Activated effector memory CD4-positive, alpha-beta T cell treated with anti-CD3 and anti-CD28 coated beads, Interleukin-2, amount 50 U/mL, for 16 hours (primary cell): Measurements from ENCODE around the gene GPR107.
"Not testable (repeated sequence)": the region's sequence is repeated elsewhere in the genome, so short reads cannot be mapped to it uniquely, and the experiment has no call there.

Source experiments
- DNase-seq: peaks from one replicate; pipeline ENCODE4 v3.0.0-alpha.2; 2020

The GPR107 gene

DNA sequence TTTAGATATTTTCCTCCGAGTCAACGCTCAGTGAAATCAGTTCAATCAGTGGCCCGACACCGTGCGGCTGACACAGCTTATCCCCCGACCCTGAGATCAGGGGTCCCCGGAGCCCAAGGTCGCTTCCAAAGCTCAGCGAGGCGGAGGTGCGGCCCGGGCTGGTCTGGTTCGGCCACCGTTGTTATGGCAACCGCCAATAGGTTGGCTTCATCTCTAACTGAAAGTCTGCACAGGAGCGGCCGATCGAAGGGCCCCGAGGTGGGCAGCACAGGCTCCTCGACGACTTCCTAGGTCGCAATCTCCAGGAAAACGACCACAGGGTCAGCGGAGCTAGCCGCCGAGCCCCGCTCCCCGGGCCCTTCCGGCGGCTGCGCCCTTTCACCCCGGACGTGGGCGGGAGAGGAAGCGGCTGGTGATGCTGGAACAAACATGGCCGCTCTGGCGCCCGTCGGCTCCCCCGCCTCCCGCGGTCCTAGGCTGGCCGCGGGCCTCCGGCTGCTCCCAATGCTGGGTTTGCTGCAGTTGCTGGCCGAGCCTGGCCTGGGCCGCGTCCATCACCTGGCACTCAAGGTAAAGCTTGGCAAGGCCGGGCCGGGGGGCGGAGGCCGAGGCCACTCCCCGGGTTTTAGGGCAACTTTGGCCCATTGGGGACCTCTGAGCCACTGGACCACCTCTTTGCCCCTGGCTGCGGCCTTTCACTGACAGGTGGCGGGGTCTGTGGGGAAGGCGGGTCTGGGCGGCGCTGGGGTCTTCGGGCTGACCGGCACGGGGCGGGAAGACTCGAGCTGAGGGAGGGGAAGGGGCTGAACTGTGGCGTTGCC lies at the start of gene GPR107:
GPR107 (plus strand) TSS at position 403 of the 821 bp plus-strand sequence; CDS start at position 430, 27 bp downstream.
- peak; percentile 93 for DNase-seq

- peak; percentile 47 for DNase-seq
These were observed 49.7 kb upstream of the GPR107 start for GRCh38 chr9:130003943-130004552.

DNA sequence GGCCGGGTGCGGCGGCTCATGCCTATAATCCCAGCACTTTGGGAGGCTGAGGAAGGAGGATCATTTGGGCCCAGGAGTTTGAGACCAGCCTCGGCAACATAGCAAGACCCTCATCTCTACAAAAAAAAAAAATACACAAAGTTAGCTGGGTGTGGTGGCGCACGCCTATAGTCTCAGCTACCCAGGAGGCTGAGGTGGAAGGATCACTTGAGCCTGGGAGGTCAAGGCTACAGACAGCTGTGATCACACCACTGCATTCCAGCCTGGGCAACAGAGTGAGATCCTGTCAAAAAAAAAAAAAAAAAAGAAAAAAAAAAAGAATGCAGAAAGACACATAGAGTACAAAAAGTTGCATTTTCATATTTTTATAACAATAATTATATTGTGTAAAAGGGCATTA lies 46.8 kb upstream of the GPR107 start:
- peak; percentile 54 for DNase-seq

GRCh38 chr9:130008538-130008937 lies 45.2 kb upstream of the GPR107 start:
- peak; percentile 52 for DNase-seq

GRCh38 chr9:130009546-130009945 lies 44.2 kb upstream of the GPR107 start:
- peak; percentile 58 for DNase-seq

DNA sequence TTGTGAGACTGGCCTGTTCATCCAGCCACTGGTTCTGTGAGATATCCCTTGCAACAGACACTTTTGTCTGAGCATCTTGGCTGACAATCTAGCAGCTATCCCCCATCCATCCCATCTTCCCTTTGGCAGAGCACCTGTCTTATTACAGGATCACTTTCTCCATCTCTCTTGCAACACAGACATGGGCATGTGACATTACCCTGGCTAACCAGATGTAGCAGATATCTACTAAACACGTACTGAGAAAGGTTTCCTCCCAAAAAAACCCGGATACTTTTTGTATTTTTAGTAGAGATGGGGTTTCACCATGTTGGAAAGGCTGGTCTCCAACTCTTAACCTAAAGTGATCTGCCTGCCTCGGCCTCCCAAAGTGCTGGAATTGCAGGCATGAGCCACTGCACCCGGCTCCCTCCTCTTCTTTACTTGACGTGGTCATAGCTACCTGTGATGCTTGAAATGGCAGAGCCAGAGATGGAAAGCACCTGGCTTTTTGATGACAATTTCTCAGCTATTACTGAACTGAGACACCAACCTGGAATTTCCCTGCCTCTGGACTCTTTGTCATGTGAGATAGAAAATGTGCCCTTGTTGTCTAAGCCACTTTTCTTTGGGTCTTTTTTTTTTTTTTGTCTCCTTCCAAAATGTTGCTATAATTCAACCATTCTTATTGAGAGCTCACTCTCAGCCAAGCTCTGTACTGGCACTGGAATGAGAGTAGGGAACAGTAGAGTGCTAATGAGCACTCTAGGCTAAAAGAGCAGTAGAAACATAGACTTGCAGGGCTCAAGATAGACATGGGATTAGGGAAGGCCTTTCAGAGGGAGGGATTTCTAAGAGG lies 43.3 kb upstream of the GPR107 start:
- DNase-seq, result peak; percentile 83

- peak; percentile 53 for DNase-seq
These were observed 40.4 kb upstream of the GPR107 start for GRCh38 chr9:130013326-130013725.

- no peak for DNase-seq
These were observed 38.2 kb upstream of the GPR107 start for GRCh38 chr9:130015353-130016019.

- DNase-seq, result no peak
These were observed 36.6 kb upstream of the GPR107 start for GRCh38 chr9:130017076-130017475.

DNA sequence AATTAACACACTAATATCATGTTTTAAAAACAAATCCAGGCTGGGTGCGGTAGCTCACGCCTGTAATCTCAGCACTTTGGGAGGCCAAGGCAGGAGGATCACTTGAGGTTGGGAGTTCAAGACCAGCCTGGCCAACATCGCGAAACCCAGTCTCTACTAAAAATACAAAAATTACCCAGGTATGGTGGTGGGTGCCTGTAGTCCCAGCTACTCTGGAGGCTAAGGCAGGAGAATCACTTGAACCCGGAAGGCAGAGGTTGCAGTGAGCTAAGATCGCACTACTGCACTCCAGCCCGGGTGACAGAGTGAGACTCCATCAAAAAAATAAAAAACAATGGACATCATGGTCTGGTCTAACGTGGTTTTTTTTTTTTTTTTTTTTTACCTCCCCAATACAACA lies 36.2 kb upstream of the GPR107 start:
- not testable (repeated sequence) for DNase-seq

DNA sequence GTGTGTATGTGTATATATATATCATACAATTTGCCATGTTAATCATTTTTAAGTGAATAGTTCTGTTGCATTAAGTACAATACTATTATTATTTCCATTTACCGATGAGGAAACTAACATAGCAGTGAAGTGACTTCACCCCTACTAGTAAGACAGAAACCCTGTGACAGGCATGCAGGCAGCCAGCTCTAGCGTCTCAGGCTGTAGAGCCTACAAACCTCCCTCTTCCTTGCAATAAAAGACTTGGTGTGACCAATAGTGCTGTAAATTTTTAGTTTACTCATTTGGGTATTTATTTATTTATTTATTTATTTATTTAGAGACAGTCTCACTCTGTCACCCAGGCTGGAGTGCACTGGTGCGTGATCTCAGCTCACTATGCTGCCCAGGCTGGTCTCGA lies 35.4 kb upstream of the GPR107 start:
- peak; percentile 62 for DNase-seq

- DNase-seq, result peak; percentile 42
These were observed 33.1 kb upstream of the GPR107 start for GRCh38 chr9:130020618-130021017.

GRCh38 chr9:130021123-130021522 lies 32.6 kb upstream of the GPR107 start:
- no peak for DNase-seq

DNA sequence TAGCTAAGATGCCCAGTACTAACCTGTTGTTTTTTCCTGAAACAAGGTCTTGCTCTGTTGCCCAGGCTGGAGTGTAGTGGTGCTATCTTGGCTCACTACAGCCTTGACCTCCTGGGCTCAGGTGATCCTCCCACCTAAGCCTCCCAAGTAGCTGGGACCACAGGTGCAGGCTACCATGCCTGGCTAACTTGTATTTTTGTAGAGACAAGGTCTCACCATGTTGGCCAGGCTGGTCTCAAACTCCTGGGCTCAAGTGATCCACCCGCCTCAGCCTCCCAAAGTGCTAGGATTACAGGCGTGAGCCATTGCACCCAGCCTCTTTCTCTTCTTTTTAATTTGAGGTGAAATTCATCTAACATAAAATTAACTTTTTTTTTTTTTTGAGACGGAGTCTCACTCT lies 31.9 kb upstream of the GPR107 start:
- not testable (repeated sequence) for DNase-seq

GRCh38 chr9:130022566-130023143 lies 31.1 kb upstream of the GPR107 start:
- peak; percentile 61 for DNase-seq

DNA sequence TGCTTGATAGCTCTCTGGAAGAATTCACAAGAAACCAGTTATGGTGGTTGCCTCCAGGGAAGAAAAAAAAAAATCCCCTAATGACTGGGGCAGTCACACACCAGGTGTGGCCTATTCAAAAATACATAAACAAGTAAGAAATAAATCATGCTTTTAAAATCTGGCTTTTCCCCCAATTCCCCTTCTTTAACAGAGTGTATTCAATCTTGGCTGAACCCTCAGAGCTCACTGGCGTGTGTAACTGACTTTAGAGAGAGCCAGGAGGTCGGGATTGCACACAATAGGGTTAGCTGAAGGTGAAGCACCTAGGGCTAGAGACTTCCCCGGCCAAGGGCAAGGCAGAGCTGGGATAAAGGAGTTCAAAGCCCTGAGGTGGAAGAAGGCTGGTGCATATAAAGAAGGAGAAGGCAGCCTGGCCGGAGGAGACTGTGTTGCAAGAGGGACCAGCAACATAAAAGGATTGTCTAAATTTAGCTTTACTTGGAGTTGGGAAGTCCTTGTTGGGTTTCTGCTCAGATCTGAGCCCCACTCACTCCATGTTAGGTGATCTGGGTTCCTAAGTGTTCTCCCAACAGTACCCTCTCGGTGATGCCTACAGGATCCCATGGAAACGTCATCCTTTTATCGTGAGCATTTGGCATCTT lies 30.4 kb upstream of the GPR107 start:
- DNase-seq, result peak; percentile 62

DNA sequence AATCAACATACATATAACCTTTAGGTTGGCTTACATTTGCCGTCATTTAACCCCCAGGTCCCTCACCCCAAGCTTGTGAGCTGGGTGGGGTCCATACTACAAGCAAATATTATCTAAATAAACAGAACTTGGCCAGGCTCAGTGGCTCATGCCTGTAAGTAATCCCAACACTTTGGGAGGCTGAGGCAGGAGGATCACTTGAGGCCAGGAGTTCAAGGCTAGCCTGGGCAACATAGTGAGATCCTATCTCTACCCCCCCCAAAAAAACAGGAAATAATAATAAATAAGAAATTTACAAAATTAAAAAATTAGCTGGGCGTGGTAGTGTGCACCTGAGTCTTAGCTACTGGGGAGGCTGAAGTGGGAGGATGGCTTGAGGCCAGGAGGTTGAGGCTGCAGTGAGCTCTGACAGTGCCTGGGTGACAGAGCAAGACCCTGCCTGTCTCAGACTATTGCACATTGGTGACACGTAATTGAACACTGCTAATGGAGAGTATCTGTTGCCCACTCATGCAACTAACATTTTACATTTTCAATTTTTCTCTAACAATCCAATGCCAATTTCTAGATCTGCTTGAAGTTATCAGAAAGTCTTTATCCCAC lies 29.6 kb upstream of the GPR107 start:
- no peak for DNase-seq

- no peak for DNase-seq
These were observed 29.1 kb upstream of the GPR107 start for GRCh38 chr9:130024597-130024994.

- DNase-seq, result no peak
These were observed 26.9 kb upstream of the GPR107 start for GRCh38 chr9:130026583-130027340.

- no peak for DNase-seq
These were observed 26.0 kb upstream of the GPR107 start for GRCh38 chr9:130027533-130028365.
